Parathyroid adenoma (tissue), 2 donors: ENCODE data around the gene MAIP1.

Experiments used
- H2AFZ ChIP-seq: fragments of 300-600 bp; sonication (generic); one replicate; pipeline ENCODE4 v1.7.0; 2017; ENCODE audit warnings: antibody characterized with exemption, mild to moderate bottlenecking
- H3K27ac ChIP-seq: fragments of 300-600 bp; sonication (generic); one replicate; pipeline ENCODE4 v1.7.0; 2017
- H3K27me3 ChIP-seq: fragments of 300-600 bp; sonication (generic); one replicate; pipeline ENCODE4 v1.7.0; 2017; ENCODE audit warnings: low read length; ENCODE audit not compliant: control insufficient read depth, insufficient read depth
- H3K36me3 ChIP-seq: fragments of 300-600 bp; sonication (generic); one replicate; pipeline ENCODE4 v1.7.0; 2017; ENCODE audit warnings: low read length; ENCODE audit not compliant: control insufficient read depth, insufficient read depth
- H3K4me1 ChIP-seq: fragments of 300-600 bp; sonication (generic); one replicate; pipeline ENCODE4 v1.7.0; 2017; ENCODE audit warnings: control low read depth
- H3K4me2 ChIP-seq: fragments of 300-600 bp; sonication (generic); one replicate; pipeline ENCODE4 v1.7.0; 2017; ENCODE audit warnings: low read length
- H3K4me3 ChIP-seq: fragments of 300-600 bp; sonication (generic); one replicate; pipeline ENCODE4 v1.7.0; 2017; ENCODE audit warnings: low read depth, low read length
- H3K79me2 ChIP-seq: fragments of 300-600 bp; sonication (generic); one replicate; pipeline ENCODE4 v1.7.0; 2017; ENCODE audit warnings: control low read depth
- H3K9ac ChIP-seq: fragments of 300-600 bp; sonication (generic); one replicate; pipeline ENCODE4 v1.7.0; 2017; ENCODE audit warnings: mild to moderate bottlenecking
- H3K9me3 ChIP-seq: fragments of 300-600 bp; sonication (generic); one replicate; pipeline ENCODE4 v1.7.0; 2017; ENCODE audit warnings: low read length; ENCODE audit not compliant: control insufficient read depth
- TF ChIP-seq, protein P1 (sequence below): fragments of 300-600 bp; sonication (generic); IDR thresholded peaks from one replicate; pipeline ENCODE4 v1.7.0; 2017; ENCODE audit warnings: antibody characterized with exemption, mild to moderate bottlenecking
- donor health status: primary hyperparathyroidism.

MAIP1 gene

DNA sequence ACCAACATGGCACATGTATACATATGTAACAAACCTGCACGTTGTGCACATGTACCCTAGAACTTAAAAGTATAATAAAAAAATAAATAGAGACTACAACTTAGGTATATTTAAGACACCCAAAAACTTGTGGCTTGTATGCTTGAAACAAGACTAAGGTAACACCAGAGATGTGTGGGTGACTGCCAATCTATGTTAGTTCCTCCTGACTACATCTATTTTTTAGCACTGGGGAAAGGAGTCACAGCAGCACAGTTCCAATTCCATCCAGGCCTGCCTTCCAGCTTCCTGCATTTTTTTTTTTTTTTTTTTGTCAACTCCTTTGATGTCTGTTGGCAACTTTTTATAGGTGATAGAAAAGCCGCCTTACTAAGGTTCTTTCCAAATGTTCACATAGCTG is 26.1 kb upstream of the MAIP1 start:
- TF ChIP-seq, protein P1, sequence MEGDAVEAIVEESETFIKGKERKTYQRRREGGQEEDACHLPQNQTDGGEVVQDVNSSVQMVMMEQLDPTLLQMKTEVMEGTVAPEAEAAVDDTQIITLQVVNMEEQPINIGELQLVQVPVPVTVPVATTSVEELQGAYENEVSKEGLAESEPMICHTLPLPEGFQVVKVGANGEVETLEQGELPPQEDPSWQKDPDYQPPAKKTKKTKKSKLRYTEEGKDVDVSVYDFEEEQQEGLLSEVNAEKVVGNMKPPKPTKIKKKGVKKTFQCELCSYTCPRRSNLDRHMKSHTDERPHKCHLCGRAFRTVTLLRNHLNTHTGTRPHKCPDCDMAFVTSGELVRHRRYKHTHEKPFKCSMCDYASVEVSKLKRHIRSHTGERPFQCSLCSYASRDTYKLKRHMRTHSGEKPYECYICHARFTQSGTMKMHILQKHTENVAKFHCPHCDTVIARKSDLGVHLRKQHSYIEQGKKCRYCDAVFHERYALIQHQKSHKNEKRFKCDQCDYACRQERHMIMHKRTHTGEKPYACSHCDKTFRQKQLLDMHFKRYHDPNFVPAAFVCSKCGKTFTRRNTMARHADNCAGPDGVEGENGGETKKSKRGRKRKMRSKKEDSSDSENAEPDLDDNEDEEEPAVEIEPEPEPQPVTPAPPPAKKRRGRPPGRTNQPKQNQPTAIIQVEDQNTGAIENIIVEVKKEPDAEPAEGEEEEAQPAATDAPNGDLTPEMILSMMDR, result no peak
- no peak overlapping the region for H2AFZ ChIP-seq
- H3K36me3 ChIP-seq, result no peaks in the 10 kb centered on the region
- H3K9me3 ChIP-seq, result no peaks in the 10 kb centered on the region
- no peaks in the 10 kb centered on the region for H3K79me2 ChIP-seq
- H3K4me3 ChIP-seq, result no peak overlapping the region
- H3K4me2 ChIP-seq, result no peak overlapping the region
- no peaks in the 10 kb centered on the region for H3K4me1 ChIP-seq
- no peaks in the 10 kb centered on the region for H3K27me3 ChIP-seq
- no peak overlapping the region for H3K27ac ChIP-seq
- no peak overlapping the region for H3K9ac ChIP-seq

DNA sequence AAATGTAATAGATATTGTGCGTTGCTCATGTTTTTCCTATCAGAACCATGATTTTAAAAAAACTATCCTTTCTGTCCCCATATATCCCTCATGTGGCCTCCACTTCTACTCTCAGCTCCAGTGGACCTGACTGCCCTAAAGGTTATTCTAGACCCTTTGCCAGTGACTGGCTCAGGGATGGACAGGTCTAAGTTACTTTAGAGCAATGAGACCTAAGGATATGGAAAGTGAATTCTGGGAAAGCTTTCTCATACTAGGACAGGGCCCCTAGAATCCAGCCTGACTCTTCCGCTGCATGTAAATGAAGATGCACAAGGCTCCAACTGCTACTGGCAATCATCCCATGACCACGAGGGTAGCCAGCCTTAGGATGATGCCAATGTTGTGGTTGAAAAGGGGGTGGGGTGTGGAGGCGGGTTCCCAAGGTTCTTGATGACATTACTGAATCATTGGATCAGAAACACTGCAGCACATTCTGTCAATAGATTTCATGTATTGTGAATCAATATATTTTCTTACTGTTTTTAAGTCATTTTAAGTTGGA is 23.0 kb upstream of the MAIP1 start:
- Histone ChIP-seq H3K4me3 (no peak overlapping the region), H3K36me3 (no peaks in the 10 kb centered on the region), H2AFZ (no peak overlapping the region), H3K27ac (no peak overlapping the region), H3K4me2 (no peak overlapping the region), H3K9ac (no peak overlapping the region), H3K79me2 (no peaks in the 10 kb centered on the region), H3K9me3 (no peaks in the 10 kb centered on the region), H3K4me1 (no peaks in the 10 kb centered on the region), H3K27me3 (no peaks in the 10 kb centered on the region)
- TF ChIP-seq, protein P1, result no peak

DNA sequence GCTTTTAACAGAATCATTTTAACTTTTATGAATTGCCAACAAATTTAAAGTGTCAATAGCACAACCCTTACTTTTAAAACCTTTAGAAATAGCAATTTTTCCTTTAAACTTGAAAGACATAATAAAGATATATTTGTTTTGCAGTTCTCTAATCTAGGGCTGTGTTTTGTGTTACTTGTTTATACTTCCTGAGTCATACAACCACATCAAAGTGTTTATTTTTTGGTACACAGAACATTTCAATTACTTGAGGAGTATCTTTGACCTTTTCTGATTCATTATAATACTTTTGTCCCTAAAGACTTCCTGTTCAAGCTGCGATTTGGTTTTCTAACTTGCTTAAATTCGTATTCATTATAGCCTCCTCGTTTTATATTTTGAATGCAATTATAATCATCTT is 21.9 kb upstream of the MAIP1 start:
- H3K27ac ChIP-seq, result no peak overlapping the region
- H3K9ac ChIP-seq, result no peak overlapping the region
- no peak overlapping the region for H3K4me2 ChIP-seq
- no peaks in the 10 kb centered on the region for H3K9me3 ChIP-seq
- H3K4me1 ChIP-seq, result no peaks in the 10 kb centered on the region
- TF ChIP-seq, protein P1, result no peak
- no peak overlapping the region for H2AFZ ChIP-seq
- H3K4me3 ChIP-seq, result no peak overlapping the region
- H3K36me3 ChIP-seq, result no peaks in the 10 kb centered on the region
- H3K79me2 ChIP-seq, result no peaks in the 10 kb centered on the region
- H3K27me3 ChIP-seq, result no peaks in the 10 kb centered on the region

DNA sequence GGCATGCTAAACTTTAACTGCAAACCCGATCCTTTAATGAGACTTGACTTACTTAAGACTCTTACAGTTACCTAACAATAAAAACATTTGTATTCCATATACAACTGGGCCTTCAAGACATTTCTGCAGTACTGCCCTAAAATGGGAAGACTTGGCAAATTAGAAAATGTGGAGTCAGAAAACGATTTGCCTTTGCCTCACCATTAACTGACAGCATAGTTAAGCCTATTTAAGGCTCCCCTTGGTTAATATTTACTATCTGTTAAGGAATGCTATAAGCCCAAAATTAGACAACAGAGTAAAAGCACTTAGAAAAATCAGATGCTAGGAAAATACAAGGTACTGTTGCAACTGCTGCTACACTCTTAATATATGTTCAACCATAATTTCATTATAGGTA is 18.8 kb upstream of the MAIP1 start:
- no peaks in the 10 kb centered on the region for H3K36me3 ChIP-seq
- no peak overlapping the region for H3K4me3 ChIP-seq
- TF ChIP-seq, protein P1, result no peak

DNA sequence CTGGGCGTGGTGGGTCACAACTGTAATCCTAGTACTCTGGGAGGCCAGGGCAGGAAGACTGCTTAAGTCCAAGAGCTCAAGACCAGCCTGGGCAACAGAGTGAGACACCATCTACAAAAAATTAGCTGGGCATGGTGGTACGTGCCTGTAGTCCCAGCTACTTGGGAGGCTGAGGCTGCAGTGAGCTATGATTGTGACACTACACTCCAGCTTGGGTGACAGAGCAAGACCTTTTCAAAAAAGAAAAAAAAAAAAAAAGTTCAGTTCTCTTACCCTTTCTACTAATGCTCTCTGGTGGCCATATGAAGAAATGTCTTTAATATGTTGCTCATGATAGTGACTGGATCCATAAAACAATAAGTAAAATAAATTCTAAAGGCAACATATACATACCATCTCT is 15.0 kb upstream of the MAIP1 start:
- H3K9ac ChIP-seq, result no peak overlapping the region
- no peaks in the 10 kb centered on the region for H3K9me3 ChIP-seq
- no peak overlapping the region for H3K4me3 ChIP-seq
- H3K27ac ChIP-seq, result no peak overlapping the region
- no peak overlapping the region for H2AFZ ChIP-seq
- H3K36me3 ChIP-seq, result no peaks in the 10 kb centered on the region
- TF ChIP-seq, protein P1, result peak; percentile 8
- no peaks in the 10 kb centered on the region for H3K4me1 ChIP-seq
- H3K4me2 ChIP-seq, result no peak overlapping the region
- no peaks in the 10 kb centered on the region for H3K27me3 ChIP-seq
- no peaks in the 10 kb centered on the region for H3K79me2 ChIP-seq

More for the DNA sequence above, 18.8 kb upstream of the MAIP1 start:
- Histone ChIP-seq H3K9ac (no peak overlapping the region), H3K27me3 (no peaks in the 10 kb centered on the region), H3K4me1 (no peaks in the 10 kb centered on the region), H2AFZ (no peak overlapping the region), H3K79me2 (no peaks in the 10 kb centered on the region), H3K9me3 (no peaks in the 10 kb centered on the region), H3K27ac (no peak overlapping the region), H3K4me2 (no peak overlapping the region)
